ENCODE results near the gene MAD1L1.

The MAD1L1 gene

DNA sequence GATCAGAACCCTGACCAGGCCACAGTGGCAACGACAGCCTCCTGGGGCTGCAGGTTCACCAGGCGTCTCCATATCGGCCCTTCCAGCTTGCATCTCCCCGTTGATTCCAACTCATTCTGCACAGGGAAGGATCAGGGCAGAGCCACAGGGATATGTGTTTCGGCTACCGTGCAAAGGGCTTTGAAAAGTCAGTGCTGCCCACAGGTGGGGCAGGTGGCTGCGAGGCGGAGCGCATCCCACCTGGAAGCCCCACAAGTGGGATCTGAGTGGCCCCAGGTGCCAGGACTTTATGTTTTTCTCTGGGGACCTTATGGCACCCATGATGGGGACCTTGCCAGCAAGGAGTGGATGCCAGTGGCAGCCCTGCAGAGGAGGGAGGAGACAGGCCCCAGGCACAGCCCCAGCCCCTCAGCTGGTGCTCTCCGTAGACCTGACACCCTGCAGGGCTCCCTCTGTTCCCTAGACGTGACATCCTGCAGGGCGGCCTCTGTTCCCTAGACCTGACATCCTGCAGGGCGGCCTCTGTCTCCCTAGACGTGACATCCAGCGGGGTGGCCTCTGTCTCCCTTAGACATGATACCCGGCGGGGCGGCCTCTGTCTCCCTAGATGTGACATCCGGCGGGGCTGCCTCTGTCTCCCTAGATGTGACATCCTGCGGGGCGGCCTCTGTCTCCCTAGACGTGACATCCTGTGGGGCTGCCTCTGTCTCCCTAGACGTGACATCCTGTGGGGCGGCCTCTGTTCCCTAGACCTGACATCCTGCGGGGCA lies 373.3 kb downstream of the MAD1L1 start:
- Histone ChIP-seq H3K4me1 (ENCODE audit: insufficient read depth, low read length) (peaks cover 1% of the 10 kb centered on the region; the same call in 1 of the 2 replicates), H3K27ac (ENCODE audit: low read depth, low read length) (no peak overlapping the region)

GRCh38 chr7:1858435-1859265 lies 374.1 kb downstream of the MAD1L1 start:
- H3K36me3 ChIP-seq (ENCODE audit: insufficient read depth, low read length): no peaks in the 10 kb centered on the region
- no peaks in the 10 kb centered on the region for H3K27me3 ChIP-seq (ENCODE audit: insufficient read depth, low read length)
- no peak overlapping the region for H3K27ac ChIP-seq (ENCODE audit: low read depth, low read length)
- no peaks in the 10 kb centered on the region for H3K4me1 ChIP-seq (ENCODE audit: insufficient read depth, low read length)
- H3K9me3 ChIP-seq (ENCODE audit: insufficient read depth, low read depth, low read length): no peaks in the 10 kb centered on the region
- 95% methylated on average over 28 of the region's 29 CpGs for WGBS
- no peak overlapping the region for H3K4me3 ChIP-seq (ENCODE audit: low read length)
- H3K9ac ChIP-seq (ENCODE audit: low read depth, low read length): no peak overlapping the region

More for the DNA sequence above, 373.3 kb downstream of the MAD1L1 start:
- H3K36me3 ChIP-seq (ENCODE audit: insufficient read depth, low read length): no peaks in the 10 kb centered on the region
- no peak overlapping the region for H3K9ac ChIP-seq (ENCODE audit: low read depth, low read length)
- 92% methylated on average over 26 of the region's 26 CpGs for WGBS
- H3K9me3 ChIP-seq (ENCODE audit: insufficient read depth, low read depth, low read length): no peaks in the 10 kb centered on the region
- H3K27me3 ChIP-seq (ENCODE audit: insufficient read depth, low read length): no peaks in the 10 kb centered on the region
- H3K4me3 ChIP-seq (ENCODE audit: low read length): no peak overlapping the region

DNA sequence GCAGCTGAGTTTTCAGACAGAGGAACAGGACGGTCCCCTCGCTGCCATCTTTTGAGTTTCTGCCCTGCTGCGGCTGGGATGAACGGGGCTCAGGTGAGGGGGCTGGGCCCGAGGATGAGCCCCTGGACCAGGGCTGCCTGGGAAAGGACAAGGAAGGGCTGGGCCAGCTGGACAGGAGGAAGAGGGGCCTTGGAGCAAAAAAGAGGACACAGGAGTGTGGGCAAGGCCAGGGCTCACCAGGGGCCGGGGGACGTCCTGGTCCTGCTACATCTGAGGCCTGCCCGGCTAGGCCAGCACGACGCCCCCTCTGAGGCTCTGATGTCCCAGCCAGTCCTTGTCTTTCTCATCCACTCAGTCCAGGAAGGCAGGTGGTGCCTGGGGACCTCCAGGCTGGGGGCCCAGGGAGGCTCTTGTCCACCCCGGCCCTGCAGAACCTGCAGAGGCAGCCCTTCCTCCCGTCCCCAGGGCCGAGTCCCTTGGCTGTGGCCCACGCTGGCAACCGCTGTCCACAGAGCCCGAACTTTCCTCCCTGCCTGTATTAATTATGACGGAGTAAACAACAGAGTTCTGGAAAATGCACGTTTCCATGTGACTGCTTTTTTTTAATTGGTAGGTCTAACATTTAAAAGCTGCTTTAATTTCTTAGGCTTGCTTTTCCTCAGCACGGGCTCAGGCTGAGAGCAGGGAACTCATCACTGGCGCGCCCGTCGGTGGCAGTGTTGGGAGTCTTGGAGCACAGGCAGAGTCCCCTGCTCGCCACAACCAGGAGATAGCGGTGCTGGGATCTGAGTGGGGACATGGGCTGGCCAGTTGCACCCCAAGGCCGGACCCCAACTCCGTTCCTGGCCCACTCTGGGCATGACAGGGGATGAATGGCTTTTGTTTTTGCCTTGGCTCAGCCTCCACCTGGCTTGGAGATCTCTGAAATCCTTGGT lies 375.0 kb downstream of the MAD1L1 start:
- no peaks in the 10 kb centered on the region for H3K9me3 ChIP-seq (ENCODE audit: insufficient read depth, low read depth, low read length)
- no peaks in the 10 kb centered on the region for H3K27me3 ChIP-seq (ENCODE audit: insufficient read depth, low read length)
- H3K9ac ChIP-seq (ENCODE audit: low read depth, low read length): no peak overlapping the region
- no peaks in the 10 kb centered on the region for H3K36me3 ChIP-seq (ENCODE audit: insufficient read depth, low read length)
- no peak overlapping the region for H3K27ac ChIP-seq (ENCODE audit: low read depth, low read length)
- no peaks in the 10 kb centered on the region for H3K4me1 ChIP-seq (ENCODE audit: insufficient read depth, low read length)
- 93% methylated on average over 27 of the region's 27 CpGs for WGBS
- H3K4me3 ChIP-seq (ENCODE audit: low read length): no peak overlapping the region

DNA sequence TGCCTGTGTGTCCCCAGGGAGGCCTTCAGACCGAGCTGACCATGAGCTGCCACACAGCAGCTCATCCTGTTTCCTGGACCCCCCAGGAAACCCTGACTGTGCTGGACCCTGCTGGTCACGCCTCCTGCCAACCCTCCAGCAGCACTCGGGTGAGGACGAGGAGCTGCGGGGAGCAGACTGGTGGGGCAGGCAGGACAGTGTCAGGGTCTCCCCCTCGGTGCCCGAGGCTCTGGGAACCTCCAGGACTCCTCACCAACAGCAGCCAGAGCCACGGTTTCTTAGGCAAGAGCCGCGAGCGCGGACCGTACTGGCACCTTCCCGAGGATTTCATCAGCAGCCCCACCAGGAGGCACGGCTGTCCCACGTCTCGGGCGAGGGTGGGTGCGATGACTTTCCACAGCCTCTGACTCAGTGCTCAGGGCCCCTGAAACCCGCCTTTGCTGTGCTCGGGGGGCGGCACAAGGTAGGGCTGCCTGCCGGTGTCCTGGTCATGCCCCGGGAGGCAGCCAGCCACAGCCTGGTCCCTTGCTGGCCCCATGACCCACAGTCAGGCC lies 375.8 kb downstream of the MAD1L1 start:
- Histone ChIP-seq H3K9me3 (ENCODE audit: insufficient read depth, low read depth, low read length) (no peaks in the 10 kb centered on the region), H3K27ac (ENCODE audit: low read depth, low read length) (no peak overlapping the region), H3K27me3 (ENCODE audit: insufficient read depth, low read length) (no peaks in the 10 kb centered on the region), H3K9ac (ENCODE audit: low read depth, low read length) (no peak overlapping the region), H3K4me3 (ENCODE audit: low read length) (no peak overlapping the region), H3K4me1 (ENCODE audit: insufficient read depth, low read length) (no peaks in the 10 kb centered on the region), H3K36me3 (ENCODE audit: insufficient read depth, low read length) (no peaks in the 10 kb centered on the region)
- 92% methylated on average over 24 of the region's 24 CpGs for WGBS

DNA sequence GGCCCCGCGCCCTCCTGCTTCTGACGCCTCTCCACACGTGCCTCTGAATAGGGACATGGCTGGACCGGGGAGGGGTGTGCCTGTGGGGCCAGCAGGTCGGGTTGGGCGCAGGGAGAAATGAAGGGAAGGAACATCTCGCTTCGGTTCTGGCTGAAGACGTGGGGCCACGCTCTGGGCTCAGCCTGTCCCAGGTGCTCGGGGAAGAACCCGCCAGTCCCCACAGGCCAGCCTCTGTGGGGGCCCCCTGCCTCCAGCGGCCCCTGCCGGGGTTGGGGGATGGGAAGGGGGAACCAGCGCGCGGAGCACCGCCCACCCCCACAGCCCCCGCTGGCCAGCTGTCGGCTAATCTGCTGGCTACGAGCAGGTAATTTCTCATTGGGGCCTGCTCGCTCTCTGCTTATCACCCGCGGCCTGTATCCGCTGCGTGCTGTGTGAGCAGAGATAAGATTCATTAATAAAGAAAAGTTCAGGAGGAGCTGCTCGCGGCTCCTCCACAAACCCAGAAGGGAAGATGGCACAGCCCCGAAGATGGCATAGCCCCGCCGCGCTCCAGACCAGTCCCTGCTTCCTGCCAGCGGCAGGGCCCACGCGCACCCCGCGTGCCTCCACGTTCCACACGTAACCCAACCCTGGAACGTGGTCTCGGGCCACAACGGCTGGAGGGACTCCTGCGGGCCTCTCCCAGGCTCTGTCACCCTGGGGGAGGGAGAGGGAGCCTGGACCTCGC lies 376.4 kb downstream of the MAD1L1 start:
- no peaks in the 10 kb centered on the region for H3K27me3 ChIP-seq (ENCODE audit: insufficient read depth, low read length)
- no peak overlapping the region; the same call in 1 of the 2 replicates for H3K9ac ChIP-seq (ENCODE audit: low read depth, low read length)
- H3K9me3 ChIP-seq (ENCODE audit: insufficient read depth, low read depth, low read length): no peaks in the 10 kb centered on the region
- H3K36me3 ChIP-seq (ENCODE audit: insufficient read depth, low read length): no peaks in the 10 kb centered on the region
- H3K4me3 ChIP-seq (ENCODE audit: low read length): no peak overlapping the region
- H3K27ac ChIP-seq (ENCODE audit: low read depth, low read length): no peak overlapping the region
- 79% methylated on average over 45 of the region's 45 CpGs for WGBS
- H3K4me1 ChIP-seq (ENCODE audit: insufficient read depth, low read length): no peaks in the 10 kb centered on the region

DNA sequence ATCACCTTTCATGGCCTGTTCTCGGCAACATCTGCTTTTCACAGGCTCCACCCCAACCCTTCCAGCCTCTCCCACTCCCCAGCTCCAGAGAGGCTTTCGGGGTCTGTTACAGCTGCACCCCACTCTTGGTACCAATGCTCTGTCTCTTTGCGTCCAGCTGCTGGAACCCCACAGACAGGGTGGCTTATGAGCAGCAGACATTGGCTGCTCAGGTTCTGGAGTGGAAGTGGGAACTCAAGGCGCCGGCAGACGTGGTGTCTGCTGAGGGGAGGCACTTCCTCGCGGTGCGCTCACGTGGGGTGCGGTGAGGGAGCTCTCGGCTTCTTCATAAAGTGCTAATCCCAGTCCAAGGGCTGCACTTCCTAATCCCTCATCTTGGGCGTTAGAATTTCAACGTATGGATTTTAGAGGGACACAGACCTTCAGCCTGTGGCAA lies 377.0 kb downstream of the MAD1L1 start:
- H3K4me1 ChIP-seq (ENCODE audit: insufficient read depth, low read length): no peaks in the 10 kb centered on the region

GRCh38 chr7:1854866-1855724 lies 377.6 kb downstream of the MAD1L1 start:
- H3K4me1 ChIP-seq (ENCODE audit: insufficient read depth, low read length): no peaks in the 10 kb centered on the region
- H3K27me3 ChIP-seq (ENCODE audit: insufficient read depth, low read length): no peaks in the 10 kb centered on the region
- H3K9ac ChIP-seq (ENCODE audit: low read depth, low read length): no peak overlapping the region
- H3K4me3 ChIP-seq (ENCODE audit: low read length): no peak overlapping the region
- H3K9me3 ChIP-seq (ENCODE audit: insufficient read depth, low read depth, low read length): no peaks in the 10 kb centered on the region
- WGBS: 94% methylated on average over 41 of the region's 41 CpGs
- no peaks in the 10 kb centered on the region for H3K36me3 ChIP-seq (ENCODE audit: insufficient read depth, low read length)
- no peak overlapping the region for H3K27ac ChIP-seq (ENCODE audit: low read depth, low read length)

More for the DNA sequence above, 377.0 kb downstream of the MAD1L1 start:
- no peak overlapping the region for H3K9ac ChIP-seq (ENCODE audit: low read depth, low read length)
- no peak overlapping the region for H3K27ac ChIP-seq (ENCODE audit: low read depth, low read length)
- H3K36me3 ChIP-seq (ENCODE audit: insufficient read depth, low read length): no peaks in the 10 kb centered on the region
- 88% methylated on average over 14 of the region's 14 CpGs for WGBS
- no peaks in the 10 kb centered on the region for H3K27me3 ChIP-seq (ENCODE audit: insufficient read depth, low read length)
- no peak overlapping the region for H3K4me3 ChIP-seq (ENCODE audit: low read length)
- H3K9me3 ChIP-seq (ENCODE audit: insufficient read depth, low read depth, low read length): no peaks in the 10 kb centered on the region

DNA sequence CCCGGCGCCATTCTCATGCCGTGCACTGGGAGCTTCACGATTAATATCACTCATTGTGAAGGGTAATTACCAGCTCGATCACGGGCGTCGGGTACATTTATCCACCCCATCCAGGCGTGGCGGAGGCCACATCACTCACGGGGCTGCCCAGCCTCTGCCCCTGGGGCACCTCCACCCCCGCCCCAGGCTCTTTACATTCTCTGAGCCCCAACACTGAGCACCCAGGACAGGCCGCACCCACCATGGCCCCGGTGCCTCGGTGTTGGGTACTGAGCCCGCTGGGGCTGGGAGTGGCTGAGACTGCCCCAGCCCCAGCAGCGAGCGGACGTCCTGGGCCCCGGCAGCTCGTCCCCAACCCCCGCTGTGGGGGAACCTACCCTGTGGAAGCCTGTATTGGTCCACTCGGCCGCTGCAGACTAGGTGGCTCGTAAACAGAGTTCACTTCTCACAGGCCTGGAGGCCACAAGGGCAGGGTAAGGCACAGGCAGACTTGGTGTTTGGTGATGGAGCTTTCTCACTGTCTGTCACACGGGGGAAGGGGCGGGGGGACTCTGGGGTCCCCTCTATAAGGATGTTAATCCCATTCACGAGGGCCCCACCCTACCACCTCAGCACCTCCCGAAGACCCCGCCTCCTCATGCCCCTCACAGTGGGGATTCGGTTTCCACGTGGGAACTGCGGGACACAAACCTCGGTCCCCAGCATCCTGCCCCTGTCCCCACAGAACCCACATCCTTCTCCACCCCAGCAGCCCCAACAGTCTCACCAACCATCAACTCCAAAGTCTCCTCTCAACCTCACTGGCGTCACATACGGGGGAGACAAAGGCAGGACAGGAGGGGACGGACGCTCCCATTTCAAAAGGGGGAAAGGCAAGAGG lies 378.5 kb downstream of the MAD1L1 start:
- H3K9ac ChIP-seq (ENCODE audit: low read depth, low read length): no peak overlapping the region
- no peaks in the 10 kb centered on the region for H3K9me3 ChIP-seq (ENCODE audit: insufficient read depth, low read depth, low read length)
- H3K27ac ChIP-seq (ENCODE audit: low read depth, low read length): no peak overlapping the region
- H3K4me3 ChIP-seq (ENCODE audit: low read length): no peak overlapping the region
- H3K27me3 ChIP-seq (ENCODE audit: insufficient read depth, low read length): no peaks in the 10 kb centered on the region
- 91% methylated on average over 38 of the region's 38 CpGs for WGBS
- H3K4me1 ChIP-seq (ENCODE audit: insufficient read depth, low read length): no peaks in the 10 kb centered on the region
- H3K36me3 ChIP-seq (ENCODE audit: insufficient read depth, low read length): no peaks in the 10 kb centered on the region

- no peaks in the 10 kb centered on the region for H3K27me3 ChIP-seq (ENCODE audit: insufficient read depth, low read length)
- no peak overlapping the region for H3K4me3 ChIP-seq (ENCODE audit: low read length)
- H3K27ac ChIP-seq (ENCODE audit: low read depth, low read length): no peak overlapping the region
- H3K4me1 ChIP-seq (ENCODE audit: insufficient read depth, low read length): no peaks in the 10 kb centered on the region
- WGBS: 90% methylated on average over 18 of the region's 18 CpGs
- no peaks in the 10 kb centered on the region for H3K36me3 ChIP-seq (ENCODE audit: insufficient read depth, low read length)
- no peaks in the 10 kb centered on the region for H3K9me3 ChIP-seq (ENCODE audit: insufficient read depth, low read depth, low read length)
- no peak overlapping the region for H3K9ac ChIP-seq (ENCODE audit: low read depth, low read length)
These were observed 379.2 kb downstream of the MAD1L1 start for GRCh38 chr7:1853431-1853985.

Data from HUES64 (cell line).